NCI-H146 treated with DMSO at 0.1 percent for 48 hours (cell line): ENCODE measurements around the gene CLASRP.
"Not testable (repeated sequence)": the region's sequence is repeated elsewhere in the genome, so short reads cannot be mapped to it uniquely, and the experiment has no call there.

Experiments used
- DNase-seq: peaks from one replicate; lab custom pipeline; 2025; ENCODE audit not compliant: unreplicated experiment; lab: John Stamatoyannopoulos, UW

CLASRP gene

GRCh38 chr19:45038931-45039893 lies at the start of gene CLASRP:
Gene CLASRP (plus strand): TSS chr19:45039045. CDS start chr19:45040213, 1,168 bp downstream.
- peak; percentile 92 for DNase-seq

DNA sequence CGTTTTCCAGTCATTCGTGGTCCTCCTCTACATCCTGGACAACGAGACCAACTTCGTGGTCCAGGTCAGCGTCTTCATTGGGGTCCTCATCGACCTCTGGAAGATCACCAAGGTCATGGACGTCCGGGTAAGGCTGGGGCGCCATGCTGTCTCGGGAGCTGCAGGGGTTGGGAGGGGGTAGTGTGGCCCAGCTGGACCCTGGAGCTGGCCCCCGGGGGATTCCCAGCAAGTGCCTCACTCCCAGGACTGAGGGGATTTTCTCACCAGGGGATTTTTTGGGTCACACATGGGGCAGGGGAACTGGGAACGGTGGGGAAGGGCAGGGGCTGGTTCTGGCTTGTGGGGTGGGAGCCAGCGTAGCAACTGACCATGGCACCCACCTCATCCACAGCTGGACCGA lies 48.4 kb upstream of the CLASRP start:
- DNase-seq = no peak

DNA sequence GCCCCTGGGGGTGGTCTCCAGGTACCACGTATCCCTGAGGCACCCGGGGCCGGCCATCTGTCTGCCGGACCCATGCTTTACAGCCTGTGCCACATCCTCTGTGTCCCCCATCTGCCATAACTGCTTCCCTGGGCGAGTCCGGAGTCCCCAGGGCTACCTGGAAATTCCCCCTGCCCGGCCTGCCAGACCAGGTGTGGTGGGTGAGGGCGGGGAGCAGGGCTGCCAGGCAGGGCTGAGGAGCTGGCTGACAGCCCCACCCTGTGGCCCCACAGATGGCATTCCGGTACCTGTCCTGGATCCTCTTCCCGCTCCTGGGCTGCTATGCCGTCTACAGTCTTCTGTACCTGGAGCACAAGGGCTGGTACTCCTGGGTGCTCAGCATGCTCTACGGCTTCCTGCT lies 47.9 kb upstream of the CLASRP start:
- DNase-seq = no peak

- DNase-seq = no peak
Observed at GRCh38 chr19:44992336-44993163, 46.3 kb upstream of the CLASRP start.

GRCh38 chr19:44993526-44993925 lies 45.3 kb upstream of the CLASRP start:
- DNase-seq = no peak

- DNase-seq = no peak
Observed at GRCh38 chr19:44993926-44994537, 44.8 kb upstream of the CLASRP start.

DNA sequence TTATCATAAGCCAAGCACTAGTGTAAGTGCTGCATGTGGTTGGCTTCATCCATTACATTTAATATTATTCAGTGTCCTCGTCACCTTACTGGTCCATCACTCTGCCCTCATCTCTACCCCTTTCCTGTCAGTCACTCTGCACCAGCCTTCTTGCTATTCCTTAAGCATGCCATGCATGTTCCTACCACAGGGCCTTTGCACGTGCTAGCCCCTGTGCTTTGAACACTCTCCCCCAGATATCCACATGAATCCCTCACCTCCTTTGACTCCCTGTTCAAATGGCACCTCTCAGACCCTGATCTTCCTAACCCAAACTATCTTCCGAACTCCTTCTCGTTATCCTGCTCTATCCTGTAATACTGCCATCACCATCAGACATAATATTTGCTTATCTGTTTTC lies 40.8 kb upstream of the CLASRP start:
- no peak for DNase-seq

DNA sequence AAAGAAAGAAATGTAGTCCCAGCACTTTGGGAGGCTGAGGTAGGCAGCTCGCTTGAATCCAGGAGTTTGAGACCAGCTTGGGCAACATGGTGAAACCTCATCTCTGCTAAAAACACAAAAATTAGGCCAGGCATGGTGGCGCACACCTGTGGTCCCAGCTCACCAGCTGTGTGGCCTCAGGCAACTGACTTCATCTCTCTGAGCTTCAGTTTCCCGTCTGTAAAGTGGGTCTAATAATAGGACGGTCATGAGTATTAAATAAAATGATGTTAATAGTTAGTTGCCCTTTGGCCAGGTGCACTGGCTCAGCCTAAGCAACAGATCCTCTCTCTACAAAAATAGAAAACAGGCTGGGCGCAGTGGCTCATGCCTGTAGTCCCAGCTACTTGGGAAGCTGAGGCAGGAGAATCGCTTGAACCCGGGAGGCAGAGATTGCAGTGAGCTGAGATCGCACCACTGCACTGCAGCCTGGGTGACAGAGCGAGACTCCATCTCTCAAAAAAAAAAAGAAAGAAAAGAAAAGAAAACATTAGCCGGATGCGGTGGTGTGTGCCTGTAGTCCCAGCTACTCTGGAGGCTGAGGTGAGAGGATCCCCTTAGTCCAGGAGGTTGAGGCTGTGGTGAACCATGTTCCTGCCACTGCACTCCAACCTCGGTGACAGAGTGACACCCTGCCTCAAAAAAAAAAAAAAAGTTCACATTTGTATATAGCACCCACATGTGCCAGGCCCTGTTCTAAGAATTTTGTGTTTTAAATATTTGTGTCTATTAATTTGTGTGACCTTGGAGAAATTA lies 39.5 kb upstream of the CLASRP start:
- DNase-seq = not testable (repeated sequence)

DNA sequence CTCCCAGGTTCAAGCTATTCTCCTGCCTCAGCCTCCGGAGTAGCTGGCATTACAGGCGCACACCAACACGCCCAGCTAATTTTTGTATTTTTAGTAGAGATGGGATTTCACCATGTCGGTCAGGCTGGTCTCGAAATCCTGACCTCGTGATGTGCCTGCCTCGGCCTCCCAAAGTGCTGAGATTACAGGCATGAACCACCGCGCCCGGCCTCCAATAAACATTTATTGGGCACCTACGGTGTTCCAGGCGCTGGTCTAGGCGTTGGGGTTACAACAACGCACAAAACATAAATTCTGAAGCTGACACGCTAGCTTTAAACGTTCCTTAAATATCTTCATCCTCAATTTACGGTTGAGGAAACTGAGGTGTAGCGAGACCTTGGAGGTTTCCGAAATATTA lies 38.2 kb upstream of the CLASRP start:
- DNase-seq = not testable (repeated sequence)

GRCh38 chr19:45001087-45001739 lies 37.6 kb upstream of the CLASRP start, which contains the start of gene RELB:
Gene RELB (plus strand): TSS chr19:45001464. CDS start chr19:45001580, 116 bp downstream.
- peak; percentile 54 for DNase-seq

DNA sequence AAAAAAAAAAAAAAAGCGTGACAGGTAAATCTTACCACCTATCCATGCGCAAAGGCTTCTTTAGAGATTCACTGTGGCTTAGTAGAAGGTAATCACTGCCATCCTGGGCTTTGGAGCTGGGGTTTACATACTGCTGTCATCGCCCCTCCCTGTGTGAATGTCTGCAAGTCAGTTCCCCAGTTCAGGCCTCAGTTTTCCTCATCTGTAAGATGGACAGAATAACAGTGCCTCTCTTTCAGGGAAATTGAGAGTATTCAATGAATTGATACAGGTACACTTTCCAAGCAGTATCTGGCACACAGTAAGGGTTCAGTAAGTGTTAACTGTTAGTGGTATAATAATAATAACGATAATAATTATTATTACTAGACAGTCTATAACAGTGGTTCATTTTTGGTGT lies 35.4 kb upstream of the CLASRP start:
- DNase-seq = no peak

- no peak for DNase-seq
Observed at GRCh38 chr19:45005787-45006186, 33.1 kb upstream of the CLASRP start.

DNA sequence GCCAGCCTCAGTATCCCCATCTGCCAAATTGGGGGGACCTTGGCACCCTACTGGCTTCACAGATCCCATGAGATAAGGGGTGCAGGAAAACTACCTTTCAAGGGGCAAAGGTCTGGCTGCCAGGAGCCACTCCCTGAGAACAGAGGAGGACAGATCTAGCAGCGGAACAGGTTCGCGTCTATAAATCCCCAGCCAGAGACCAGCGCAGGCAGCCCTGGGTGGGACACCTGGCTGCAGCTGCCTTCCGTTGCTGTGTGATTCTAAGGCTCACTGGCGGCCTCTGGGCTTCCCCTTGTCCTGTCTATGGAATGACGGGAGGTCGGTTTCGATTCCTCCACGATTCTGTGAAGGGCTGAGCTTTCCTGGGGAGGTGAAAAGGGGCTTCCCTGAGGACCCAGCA lies 30.3 kb upstream of the CLASRP start:
- DNase-seq = no peak

GRCh38 chr19:45009625-45010255 lies 29.1 kb upstream of the CLASRP start:
- no peak for DNase-seq

- DNase-seq = no peak
Observed at GRCh38 chr19:45010306-45010705, 28.5 kb upstream of the CLASRP start.

- no peak for DNase-seq
Observed at GRCh38 chr19:45011959-45012358, 26.9 kb upstream of the CLASRP start.

- DNase-seq = peak; percentile 8
Observed at GRCh38 chr19:45016388-45017314, 22.2 kb upstream of the CLASRP start.

GRCh38 chr19:45019187-45019586 lies 19.7 kb upstream of the CLASRP start:
- DNase-seq = no peak
